ENCODE results near the gene SYNE3.

Gene SYNE3

DNA sequence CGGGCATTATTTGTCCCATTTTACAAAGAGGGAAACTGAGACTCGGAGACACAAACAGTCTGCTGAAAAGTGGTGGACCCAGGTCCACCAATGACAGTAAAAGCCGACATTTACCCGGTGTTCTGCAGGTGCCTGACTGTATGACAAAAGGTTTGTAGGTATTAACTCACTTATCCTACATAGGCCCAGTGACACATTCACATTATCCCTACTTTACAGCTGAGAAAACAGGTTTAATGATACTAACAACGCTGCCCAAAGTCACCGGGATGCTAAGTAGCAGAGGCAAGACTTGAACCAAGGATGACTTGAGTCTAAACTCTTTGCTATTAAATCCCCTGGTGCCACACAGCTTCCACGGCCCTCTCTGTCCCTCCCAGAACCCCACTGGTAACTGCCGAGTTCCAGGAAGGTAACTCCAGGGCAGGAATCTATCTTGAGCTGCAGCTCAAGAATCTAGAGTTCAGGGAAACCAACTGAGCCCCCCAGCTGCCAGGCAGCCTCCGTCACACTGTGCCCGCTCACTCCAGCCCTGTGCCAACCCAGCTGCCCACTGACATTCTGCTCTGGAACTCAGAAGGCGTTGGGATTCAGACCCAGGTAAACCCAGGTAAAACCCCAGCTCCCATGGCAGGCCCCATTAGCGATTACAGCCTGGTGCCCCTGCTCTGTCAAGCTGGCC, 33.7 kb downstream of the SYNE3 start:
- peak overlapping the region; percentile 15; the same call in 1 of the 2 replicates for H3K4me3 ChIP-seq (ENCODE audit: low read depth, low read length)
- no peak for DNase-seq (ENCODE audit: low read depth, low spot score)
- ChIA-PET CTCF (interaction anchor here (0.9 to 2.1 kb wide), 3 partner anchors 40 to 44 kb away, joined by 3 to 9 read pairs (median 6); no protein-coding TSS in a partner anchor), POLR2A (interaction anchor here (0.7 to 1.5 kb wide), 7 partner anchors 11 to 44 kb away, joined by 3 to 6 read pairs (median 4); no protein-coding TSS in a partner anchor)
- TF ChIP-seq, protein P1, sequence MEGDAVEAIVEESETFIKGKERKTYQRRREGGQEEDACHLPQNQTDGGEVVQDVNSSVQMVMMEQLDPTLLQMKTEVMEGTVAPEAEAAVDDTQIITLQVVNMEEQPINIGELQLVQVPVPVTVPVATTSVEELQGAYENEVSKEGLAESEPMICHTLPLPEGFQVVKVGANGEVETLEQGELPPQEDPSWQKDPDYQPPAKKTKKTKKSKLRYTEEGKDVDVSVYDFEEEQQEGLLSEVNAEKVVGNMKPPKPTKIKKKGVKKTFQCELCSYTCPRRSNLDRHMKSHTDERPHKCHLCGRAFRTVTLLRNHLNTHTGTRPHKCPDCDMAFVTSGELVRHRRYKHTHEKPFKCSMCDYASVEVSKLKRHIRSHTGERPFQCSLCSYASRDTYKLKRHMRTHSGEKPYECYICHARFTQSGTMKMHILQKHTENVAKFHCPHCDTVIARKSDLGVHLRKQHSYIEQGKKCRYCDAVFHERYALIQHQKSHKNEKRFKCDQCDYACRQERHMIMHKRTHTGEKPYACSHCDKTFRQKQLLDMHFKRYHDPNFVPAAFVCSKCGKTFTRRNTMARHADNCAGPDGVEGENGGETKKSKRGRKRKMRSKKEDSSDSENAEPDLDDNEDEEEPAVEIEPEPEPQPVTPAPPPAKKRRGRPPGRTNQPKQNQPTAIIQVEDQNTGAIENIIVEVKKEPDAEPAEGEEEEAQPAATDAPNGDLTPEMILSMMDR (IDR thresholded peaks at IDR 0.05; ENCODE audit: insufficient read depth, low read length, missing control alignments) = no peak

DNA sequence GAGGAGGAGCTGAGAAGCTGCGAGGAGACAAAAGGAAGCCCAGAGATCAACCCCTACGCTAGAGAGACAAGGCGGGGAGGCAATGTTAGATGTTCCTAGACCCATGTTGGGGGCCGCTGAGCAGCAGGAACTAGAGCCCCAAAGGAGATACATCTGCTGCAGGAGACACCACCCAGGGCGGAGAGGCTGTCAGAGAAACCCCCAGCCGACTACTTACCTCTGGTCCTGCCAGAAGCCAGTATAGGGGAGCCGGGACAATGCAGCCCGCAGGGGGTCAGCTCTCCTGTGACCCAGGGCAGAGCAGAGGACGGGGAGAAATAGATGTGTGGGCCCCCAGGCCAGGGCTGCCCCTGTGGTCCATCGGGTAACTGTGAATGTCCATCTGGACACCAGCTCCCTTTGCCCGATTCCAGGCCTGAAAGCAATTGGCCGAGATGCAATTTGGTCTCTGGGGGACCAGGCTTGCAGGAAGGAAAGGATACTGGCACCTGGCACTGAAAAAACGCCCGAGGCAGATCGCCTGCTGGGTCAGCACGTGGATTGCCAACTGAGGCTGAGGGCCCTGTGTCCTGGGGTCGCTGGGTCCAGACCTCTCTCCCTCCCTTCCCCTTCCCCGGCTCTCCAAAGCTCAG, 34.9 kb downstream of the SYNE3 start:
- no peak overlapping the region for H3K4me3 ChIP-seq (ENCODE audit: low read depth, low read length)
- TF ChIP-seq, protein P1 (IDR thresholded peaks at IDR 0.05; ENCODE audit: insufficient read depth, low read length, missing control alignments) = no peak
- CTCF ChIA-PET = interaction anchor here (0.8 to 1.8 kb wide), 2 partner anchors 39 to 46 kb away, joined by 3 to 5 read pairs; no protein-coding TSS in a partner anchor
- no peak for DNase-seq (ENCODE audit: low read depth, low spot score)
- POLR2A ChIA-PET = no interaction called here

DNA sequence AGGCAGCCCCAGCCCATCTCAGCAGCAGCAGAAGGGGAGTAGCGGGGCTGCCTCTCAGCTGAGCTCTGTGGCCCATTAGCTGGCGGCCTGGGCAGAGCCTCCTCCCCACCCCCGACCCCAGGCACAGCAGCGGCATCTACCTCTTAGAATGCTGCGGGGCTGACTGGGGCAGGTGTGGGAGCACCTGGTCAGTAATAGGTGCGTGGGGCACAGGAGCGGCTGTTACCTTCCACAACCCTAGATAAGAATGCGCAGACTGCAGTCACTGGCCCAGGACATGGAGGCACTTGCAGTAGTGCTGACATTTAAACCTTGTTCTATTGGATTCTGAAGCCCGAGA, 35.6 kb downstream of the SYNE3 start:
- ChIA-PET CTCF (interaction anchor here (1.3 to 1.8 kb wide), 2 partner anchors 20 to 38 kb away, joined by 5 read pairs; no protein-coding TSS in a partner anchor), POLR2A (interaction anchor here (1.0 kb wide), 1 partner anchor 42 kb away, joined by 3 read pairs; no protein-coding TSS in a partner anchor)
- DNase-seq (ENCODE audit: low read depth, low spot score) = no peak
- TF ChIP-seq, protein P1 (IDR thresholded peaks at IDR 0.05; ENCODE audit: insufficient read depth, low read length, missing control alignments) = no peak
- no peak overlapping the region for H3K4me3 ChIP-seq (ENCODE audit: low read depth, low read length)

DNA sequence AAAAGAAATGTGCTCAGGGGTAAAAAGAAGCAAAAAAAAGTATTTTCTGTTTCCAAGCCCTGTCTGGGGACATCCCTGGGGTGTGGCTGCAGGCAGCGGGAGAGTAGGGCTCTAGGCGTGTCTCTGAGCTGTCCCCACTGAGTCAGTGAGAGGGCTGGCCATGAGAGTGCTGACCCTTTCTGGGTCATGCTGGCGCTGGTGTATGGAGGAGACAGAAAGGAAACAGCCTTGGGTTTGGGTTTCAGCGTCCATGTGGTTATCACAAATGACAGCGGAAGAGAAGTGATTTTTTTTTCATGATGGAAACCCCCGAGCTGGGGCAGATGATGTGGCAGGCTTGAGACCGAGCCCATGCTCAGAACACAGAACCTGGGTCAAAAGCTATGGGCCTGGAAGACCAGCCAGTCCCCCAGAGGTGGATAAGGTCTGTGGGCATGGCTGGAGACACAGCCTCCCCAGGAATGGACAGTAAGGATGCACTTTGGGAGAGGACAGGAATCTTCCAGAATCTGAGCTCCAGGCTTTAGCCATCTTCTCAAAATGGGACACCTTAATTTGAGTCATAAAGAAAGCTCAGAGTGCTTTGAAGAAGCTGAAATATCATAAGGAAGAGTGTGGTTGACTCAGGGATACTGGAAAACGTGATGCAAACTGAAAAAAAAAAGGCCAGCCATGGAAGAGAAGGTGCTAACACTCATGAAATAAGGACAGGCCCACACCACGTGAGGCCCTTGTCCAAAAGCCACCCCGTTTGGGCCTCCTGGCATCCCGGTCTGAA, 36.2 kb downstream of the SYNE3 start:
- ChIA-PET POLR2A (interaction anchor here (1.0 kb wide), 1 partner anchor 42 kb away, joined by 3 read pairs; no protein-coding TSS in a partner anchor), CTCF (interaction anchor here (1.1 to 1.8 kb wide), 3 partner anchors 19 to 38 kb away, joined by 3 to 5 read pairs (median 5); no protein-coding TSS in a partner anchor)
- no peak overlapping the region for H3K4me3 ChIP-seq (ENCODE audit: low read depth, low read length)
- TF ChIP-seq, protein P1 (IDR thresholded peaks at IDR 0.05; ENCODE audit: insufficient read depth, low read length, missing control alignments) = no peak
- DNase-seq (ENCODE audit: low read depth, low spot score) = no peak

DNA sequence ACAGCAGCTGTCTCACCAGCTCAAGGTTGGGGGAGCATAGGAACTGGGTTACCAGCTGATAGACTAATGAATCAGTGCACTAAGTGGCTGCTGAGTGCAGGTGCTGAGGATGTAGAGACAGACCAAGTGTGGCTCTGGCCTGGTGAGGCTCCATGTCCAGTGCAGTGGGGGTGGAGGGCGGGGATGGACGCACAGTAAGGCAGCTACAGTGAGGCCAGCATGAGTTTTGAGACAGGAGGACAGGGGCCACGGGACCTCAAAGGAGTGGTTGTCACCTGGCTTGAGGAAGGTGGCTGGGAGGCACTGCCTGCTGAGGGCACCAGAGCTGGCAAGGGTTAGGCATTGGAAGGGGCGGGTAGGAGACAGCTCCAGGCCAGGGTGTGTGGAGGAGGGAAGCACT, 37.0 kb downstream of the SYNE3 start:
- TF ChIP-seq, protein P1 (IDR thresholded peaks at IDR 0.05; ENCODE audit: insufficient read depth, low read length, missing control alignments) = no peak
- POLR2A ChIA-PET = no interaction called here
- CTCF ChIA-PET = interaction anchor here (0.9 to 1.6 kb wide), 4 partner anchors 9 to 38 kb away, joined by 3 to 4 read pairs (median 3); no protein-coding TSS in a partner anchor
- H3K4me3 ChIP-seq (ENCODE audit: low read depth, low read length) = no peak overlapping the region
- no peak for DNase-seq (ENCODE audit: low read depth, low spot score)

Measured in AG04449 (cell line).